B cell (primary cell): Measurements from ENCODE around the gene PRKAR2A. TPM values are rescaled to one million over a fixed set of nuclear protein-coding genes. Genes with fewer than 3 reads are reported as not detected.

Experiments used
- ATAC-seq: fragments of 200-7000 bp; cut with Tn5 transposase; one replicate; pipeline ENCODE4 v1.10.0; 2021; ENCODE audit warnings: low read depth, mild to moderate bottlenecking, moderate number of reproducible peaks, moderate library complexity
- CTCF ChIA-PET: fragments of 350-600 bp; sonication (Branson Sonifier 250); formaldehyde crosslinking; loops from one replicate; lab custom pipeline; 2021; ENCODE audit warnings: antibody characterized with exemption, inconsistent platforms; lab: Charles Lee
- POLR2A ChIA-PET: fragments of 350-600 bp; sonication (Branson Sonifier 250); formaldehyde crosslinking; loops from one replicate; lab custom pipeline; 2021; ENCODE audit warnings: antibody characterized with exemption; lab: Charles Lee
- DNase-seq: peaks from one replicate; pipeline ENCODE4 v3.0.0; 2013
- H2AFZ ChIP-seq: 2 replicates; pipeline ENCODE4 v1.6.1; 2012; ENCODE audit warnings: mild to moderate bottlenecking, low read depth, low read length; ENCODE audit not compliant: insufficient read depth, poor library complexity, severe bottlenecking
- H3K27ac ChIP-seq, 2 donors: 1 replicate in 1 of 2; 2 replicates in 1 of 2; pipeline ENCODE4 v1.5.1; 2012 to 2013; ENCODE audit warnings: low read length in 2 of 2, mild to moderate bottlenecking in 2 of 2, moderate library complexity in 1 of 2
- H3K27me3 ChIP-seq, 4 experiments: fragments of 200-600 bp in 1 of 4; sonication (generic) in 1 of 4; replicated peaks in 1 of 4; 1 replicate in 2 of 4; 2 replicates in 2 of 4; pipeline versions ENCODE4 v1.6.1 to v1.7.0; 2013 to 2016; ENCODE audit warnings: low read length in 3 of 4, mild to moderate bottlenecking in 2 of 4, mixed read lengths in 1 of 4, moderate library complexity in 1 of 4; ENCODE audit not compliant: insufficient read depth in 4 of 4, control insufficient read depth in 3 of 4; ENCODE audit errors: control extremely low read depth in 1 of 4
- H3K36me3 ChIP-seq, 2 experiments: replicated peaks in 1 of 2; 1 replicate in 1 of 2; 2 replicates in 1 of 2; pipeline versions ENCODE4 v1.6.1 to v1.7.1; 2013; ENCODE audit warnings: low read length in 1 of 2; ENCODE audit not compliant: insufficient read depth in 2 of 2, control insufficient read depth in 1 of 2; ENCODE audit errors: control extremely low read depth in 1 of 2, extremely low read depth in 1 of 2
- H3K4me1 ChIP-seq, 2 donors: fragments of 200-600 bp in 1 of 2; sonication (generic) in 1 of 2; 1 replicate in 1 of 2; 2 replicates in 1 of 2; pipeline versions ENCODE4 v1.5.1 to v1.6.1; 2013 to 2017; ENCODE audit warnings: low read length in 2 of 2; ENCODE audit not compliant: control insufficient read depth in 2 of 2, insufficient read depth in 2 of 2
- H3K4me2 ChIP-seq: replicated peaks from 2 replicates; pipeline ENCODE3; 2012; ENCODE audit warnings: mild to moderate bottlenecking, low read depth, low read length; ENCODE audit not compliant: poor library complexity, severe bottlenecking
- H3K4me3 ChIP-seq, 5 experiments: fragments of 200-600 bp in 1 of 5; sonication (generic) in 1 of 5; 1 replicate in 3 of 5; 2 replicates in 2 of 5; pipeline versions ENCODE4 v1.5.1 to v1.7.0; 2011 to 2016; ENCODE audit warnings: low read length in 4 of 5, mild to moderate bottlenecking in 4 of 5, low read depth in 2 of 5, control low read depth in 1 of 5, moderate library complexity in 1 of 5; ENCODE audit not compliant: insufficient read depth in 1 of 5; ENCODE audit errors: control extremely low read depth in 1 of 5, extremely low read depth in 1 of 5
- H3K79me2 ChIP-seq: fragments of 200-600 bp; sonication (generic); one replicate; pipeline ENCODE4 v1.6.0; 2016; ENCODE audit warnings: low read length; ENCODE audit not compliant: control insufficient read depth, insufficient read depth
- H3K9ac ChIP-seq: fragments of 200-600 bp; sonication (generic); 2 replicates; pipeline ENCODE4 v1.6.1; 2017; ENCODE audit warnings: mild to moderate bottlenecking, low read length, moderate library complexity
- H3K9me3 ChIP-seq, 3 donors: one replicate each; pipeline versions ENCODE4 v1.6.1 to v1.7.1; 2013; ENCODE audit warnings: low read length in 2 of 3; ENCODE audit not compliant: control insufficient read depth in 2 of 3, insufficient read depth in 1 of 3; ENCODE audit errors: control extremely low read depth in 1 of 3
- H4K20me1 ChIP-seq: 2 replicates; pipeline ENCODE4 v1.6.0; 2012; ENCODE audit warnings: mild to moderate bottlenecking, low read length; ENCODE audit not compliant: insufficient read depth, control insufficient read depth, poor library complexity, severe bottlenecking
- H3K27ac Mint-ChIP-seq: one replicate; pipeline ENCODE4 v1.8.0; 2021; ENCODE audit warnings: mixed read lengths
- H3K27me3 Mint-ChIP-seq: one replicate; pipeline ENCODE4 v1.8.0; 2021; ENCODE audit warnings: mixed read lengths
- H3K4me1 Mint-ChIP-seq: one replicate; pipeline ENCODE4 v1.8.0; 2021; ENCODE audit warnings: mixed read lengths
- H3K4me3 Mint-ChIP-seq: one replicate; pipeline ENCODE4 v1.8.0; 2021; ENCODE audit warnings: mixed read lengths
- H3K9me3 Mint-ChIP-seq: one replicate; pipeline ENCODE4 v1.8.0; 2022; ENCODE audit warnings: mixed read lengths; ENCODE audit not compliant: insufficient read depth
- EZH2 ChIP-seq: IDR thresholded peaks from 2 replicates; pipeline ENCODE4 v1.6.1; 2012; ENCODE audit warnings: borderline replicate concordance, low read depth, mild to moderate bottlenecking, moderate library complexity, low read length; ENCODE audit not compliant: insufficient read depth, poor library complexity, severe bottlenecking
- WGBS: methylation state at CpG from one replicate; pipeline ENCODE4 v1.1.5; 2013; ENCODE audit warnings: missing lambda C conversion rate; ENCODE audit not compliant: insufficient coverage; 5-methylcytosine and 5-hydroxymethylcytosine counted together
- intact Hi-C: fragments of 100-400 bp; cut with micrococcal nuclease; formaldehyde crosslinking; loops from one replicate; pipeline ENCODE4 v1.10.0; 2022
- polyA plus RNA-seq: library from polyadenylated mRNA; depleted of rRNA; stranded (reverse); fragments of >200 nt; gene quantifications from 2 replicates; pipeline ENCODE4 v1.2.3, GENCODE V29; 2012
- total RNA-seq, 2 donors: library from RNA; stranded (reverse); fragments of 120-200 nt in 1 of 2; gene quantifications; 1 replicate in 1 of 2; 2 replicates in 1 of 2; pipeline versions ENCODE4 v1.2.3 to v1.2.4, GENCODE V29; 2013 to 2022
- TF ChIP-seq, protein P1 (sequence below): fragments of 200-600 bp; IDR thresholded peaks from one replicate; pipeline ENCODE4 v1.8.0; 2022; ENCODE audit warnings: antibody characterized with exemption, mild to moderate bottlenecking

Gene PRKAR2A
- total and polyA plus RNA-seq, 2 donors (not counting 1 experiment from before 2014, with no cell fraction given) = 4.3 to 25.0 TPM

DNA sequence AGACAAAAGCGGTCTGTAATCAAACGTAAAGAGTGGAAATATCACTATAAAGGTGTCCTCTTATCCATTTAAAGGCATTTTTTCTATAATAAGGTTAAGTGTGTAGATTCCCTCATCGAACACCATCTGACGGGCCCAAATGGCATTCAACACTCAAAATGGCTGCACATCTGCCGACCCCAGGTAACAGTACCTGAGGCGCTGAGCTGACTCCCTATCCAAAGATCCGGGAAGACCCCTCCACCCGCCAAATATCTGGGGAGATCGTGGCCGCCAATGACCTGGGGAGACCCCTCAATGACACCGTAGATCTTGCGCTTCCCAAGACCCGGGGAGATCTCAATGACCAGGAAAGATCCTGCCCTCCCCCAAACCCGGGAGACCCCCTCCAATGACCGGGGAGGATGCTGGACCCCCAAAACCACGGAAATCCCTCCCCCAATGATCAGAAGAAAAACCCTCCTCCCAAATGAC is 131.1 kb downstream of the PRKAR2A start:
- H3K4me2 ChIP-seq = peak overlapping the region; percentile 72
- 0% methylated on average over 12 of the region's 16 CpGs for WGBS
- H3K27ac Mint-ChIP-seq = peak overlapping the region; percentile 93

More for the DNA sequence above, 131.1 kb downstream of the PRKAR2A start:
- ATAC-seq (no peak), DNase-seq (peak; percentile 54)
- Mint-ChIP-seq H3K4me3 (peak overlapping the region; percentile 98), H3K9me3 (no peaks in the 10 kb centered on the region), H3K27me3 (no peaks in the 10 kb centered on the region), H3K4me1 (peaks cover 37% of the 10 kb centered on the region)
- H2AFZ ChIP-seq = peak overlapping the region; percentile 82
- H3K4me3 ChIP-seq = peak overlapping the region; percentile 90 to 99 (median 95)
- peaks cover 0 to 19% of the 10 kb centered on the region in 2 experiments for H3K36me3 ChIP-seq
- ChIA-PET CTCF (interaction anchor here (1.0 to 3.2 kb wide), 5 partner anchors 10 to 236 kb away, joined by 3 to 13 read pairs (median 4); partner anchors contain the start of genes ARIH2 and NCKIPSD), POLR2A (interaction anchor here (0.5 to 1.1 kb wide), 3 partner anchors 19 to 313 kb away, joined by 3 to 7 read pairs (median 3); partner anchors contain the start of gene IMPDH2)
- H3K27ac ChIP-seq = peak overlapping the region; percentile 74 to 77
- H3K9me3 ChIP-seq = no peaks in the 10 kb centered on the region
- H3K27me3 ChIP-seq = no peaks in the 10 kb centered on the region
- H3K9ac ChIP-seq = peak overlapping the region; percentile 91
- intact Hi-C loops = loop anchor here (2.0 to 10.0 kb wide), 3 partner anchors 52 to 1521 kb away; partner anchors contain the start of genes GNAI2, IMPDH2 and NDUFAF3
- peaks cover 54% of the 10 kb centered on the region for H3K79me2 ChIP-seq
- TF ChIP-seq, protein P1, sequence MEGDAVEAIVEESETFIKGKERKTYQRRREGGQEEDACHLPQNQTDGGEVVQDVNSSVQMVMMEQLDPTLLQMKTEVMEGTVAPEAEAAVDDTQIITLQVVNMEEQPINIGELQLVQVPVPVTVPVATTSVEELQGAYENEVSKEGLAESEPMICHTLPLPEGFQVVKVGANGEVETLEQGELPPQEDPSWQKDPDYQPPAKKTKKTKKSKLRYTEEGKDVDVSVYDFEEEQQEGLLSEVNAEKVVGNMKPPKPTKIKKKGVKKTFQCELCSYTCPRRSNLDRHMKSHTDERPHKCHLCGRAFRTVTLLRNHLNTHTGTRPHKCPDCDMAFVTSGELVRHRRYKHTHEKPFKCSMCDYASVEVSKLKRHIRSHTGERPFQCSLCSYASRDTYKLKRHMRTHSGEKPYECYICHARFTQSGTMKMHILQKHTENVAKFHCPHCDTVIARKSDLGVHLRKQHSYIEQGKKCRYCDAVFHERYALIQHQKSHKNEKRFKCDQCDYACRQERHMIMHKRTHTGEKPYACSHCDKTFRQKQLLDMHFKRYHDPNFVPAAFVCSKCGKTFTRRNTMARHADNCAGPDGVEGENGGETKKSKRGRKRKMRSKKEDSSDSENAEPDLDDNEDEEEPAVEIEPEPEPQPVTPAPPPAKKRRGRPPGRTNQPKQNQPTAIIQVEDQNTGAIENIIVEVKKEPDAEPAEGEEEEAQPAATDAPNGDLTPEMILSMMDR = no peak
- TF ChIP-seq EZH2 = no peak
- H4K20me1 ChIP-seq = peaks cover 17% of the 10 kb centered on the region
- peaks cover 20 to 21% of the 10 kb centered on the region in 2 donors for H3K4me1 ChIP-seq
